ENCODE results near the gene ADAM8.

DNA sequence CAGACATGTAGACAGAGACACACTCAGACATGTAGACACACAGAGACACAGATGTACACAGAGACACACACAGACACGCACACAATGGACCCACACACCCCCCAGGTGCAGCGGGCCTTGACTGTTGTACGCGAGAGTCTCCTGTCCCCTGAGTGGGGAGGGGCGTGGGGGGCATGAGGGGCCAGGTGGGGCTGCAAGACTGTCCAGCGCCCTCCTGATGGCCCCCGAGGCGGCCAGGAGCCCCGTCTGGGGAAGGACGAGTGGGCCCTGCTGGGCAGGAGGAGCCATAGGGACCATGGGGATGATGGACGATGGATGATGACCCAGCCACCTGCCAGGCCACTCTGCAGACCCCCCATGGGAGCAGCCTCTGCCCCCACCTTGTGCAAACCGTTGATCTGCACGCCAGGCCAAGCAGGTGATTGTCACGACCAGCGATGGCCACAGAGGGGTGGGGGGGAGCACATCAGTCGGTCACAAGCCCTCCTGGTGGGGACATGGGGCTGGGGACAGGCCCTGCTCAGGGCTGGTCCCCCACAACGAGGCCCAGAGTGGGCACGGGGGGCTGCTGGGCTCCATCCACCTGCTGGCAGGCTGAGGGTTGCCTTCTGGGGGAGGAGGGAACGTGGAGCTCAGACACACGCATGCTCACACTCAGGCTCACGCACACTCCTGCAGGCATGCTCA, 27.4 kb downstream of the ADAM8 start:
- TF ChIP-seq POLR2AphosphoS5 (IDR thresholded peaks at IDR 0.05; ENCODE audit: low read depth) (no peak), SPI1 (IDR thresholded peaks at IDR 0.05; ENCODE audit: borderline replicate concordance, low read depth) (no peak), GABPA (IDR thresholded peaks at IDR 0.05; ENCODE audit: low read depth) (no peak)
- TF ChIP-seq, protein P1, sequence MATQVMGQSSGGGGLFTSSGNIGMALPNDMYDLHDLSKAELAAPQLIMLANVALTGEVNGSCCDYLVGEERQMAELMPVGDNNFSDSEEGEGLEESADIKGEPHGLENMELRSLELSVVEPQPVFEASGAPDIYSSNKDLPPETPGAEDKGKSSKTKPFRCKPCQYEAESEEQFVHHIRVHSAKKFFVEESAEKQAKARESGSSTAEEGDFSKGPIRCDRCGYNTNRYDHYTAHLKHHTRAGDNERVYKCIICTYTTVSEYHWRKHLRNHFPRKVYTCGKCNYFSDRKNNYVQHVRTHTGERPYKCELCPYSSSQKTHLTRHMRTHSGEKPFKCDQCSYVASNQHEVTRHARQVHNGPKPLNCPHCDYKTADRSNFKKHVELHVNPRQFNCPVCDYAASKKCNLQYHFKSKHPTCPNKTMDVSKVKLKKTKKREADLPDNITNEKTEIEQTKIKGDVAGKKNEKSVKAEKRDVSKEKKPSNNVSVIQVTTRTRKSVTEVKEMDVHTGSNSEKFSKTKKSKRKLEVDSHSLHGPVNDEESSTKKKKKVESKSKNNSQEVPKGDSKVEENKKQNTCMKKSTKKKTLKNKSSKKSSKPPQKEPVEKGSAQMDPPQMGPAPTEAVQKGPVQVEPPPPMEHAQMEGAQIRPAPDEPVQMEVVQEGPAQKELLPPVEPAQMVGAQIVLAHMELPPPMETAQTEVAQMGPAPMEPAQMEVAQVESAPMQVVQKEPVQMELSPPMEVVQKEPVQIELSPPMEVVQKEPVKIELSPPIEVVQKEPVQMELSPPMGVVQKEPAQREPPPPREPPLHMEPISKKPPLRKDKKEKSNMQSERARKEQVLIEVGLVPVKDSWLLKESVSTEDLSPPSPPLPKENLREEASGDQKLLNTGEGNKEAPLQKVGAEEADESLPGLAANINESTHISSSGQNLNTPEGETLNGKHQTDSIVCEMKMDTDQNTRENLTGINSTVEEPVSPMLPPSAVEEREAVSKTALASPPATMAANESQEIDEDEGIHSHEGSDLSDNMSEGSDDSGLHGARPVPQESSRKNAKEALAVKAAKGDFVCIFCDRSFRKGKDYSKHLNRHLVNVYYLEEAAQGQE (IDR thresholded peaks at IDR 0.05; ENCODE audit: insufficient replicate concordance, low read depth), result no peak
- TF ChIP-seq, protein P2, sequence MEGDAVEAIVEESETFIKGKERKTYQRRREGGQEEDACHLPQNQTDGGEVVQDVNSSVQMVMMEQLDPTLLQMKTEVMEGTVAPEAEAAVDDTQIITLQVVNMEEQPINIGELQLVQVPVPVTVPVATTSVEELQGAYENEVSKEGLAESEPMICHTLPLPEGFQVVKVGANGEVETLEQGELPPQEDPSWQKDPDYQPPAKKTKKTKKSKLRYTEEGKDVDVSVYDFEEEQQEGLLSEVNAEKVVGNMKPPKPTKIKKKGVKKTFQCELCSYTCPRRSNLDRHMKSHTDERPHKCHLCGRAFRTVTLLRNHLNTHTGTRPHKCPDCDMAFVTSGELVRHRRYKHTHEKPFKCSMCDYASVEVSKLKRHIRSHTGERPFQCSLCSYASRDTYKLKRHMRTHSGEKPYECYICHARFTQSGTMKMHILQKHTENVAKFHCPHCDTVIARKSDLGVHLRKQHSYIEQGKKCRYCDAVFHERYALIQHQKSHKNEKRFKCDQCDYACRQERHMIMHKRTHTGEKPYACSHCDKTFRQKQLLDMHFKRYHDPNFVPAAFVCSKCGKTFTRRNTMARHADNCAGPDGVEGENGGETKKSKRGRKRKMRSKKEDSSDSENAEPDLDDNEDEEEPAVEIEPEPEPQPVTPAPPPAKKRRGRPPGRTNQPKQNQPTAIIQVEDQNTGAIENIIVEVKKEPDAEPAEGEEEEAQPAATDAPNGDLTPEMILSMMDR (IDR thresholded peaks at IDR 0.05; ENCODE audit: insufficient read depth, low read length), result no peak

Measured in HL-60 (cell line).